IPS-18c (cell line): ENCODE results near the gene LINGO4.
A peak's percentile ranks its signal among the peaks of the same experiment; 100 is the strongest.
"Not testable (repeated sequence)": the region's sequence is repeated elsewhere in the genome, so short reads cannot be mapped to it uniquely, and the experiment has no call there.

ENCODE experiments used
- H3K4me3 ChIP-seq: 2 replicates; pipeline ENCODE4 v1.7.0; 2013; ENCODE audit warnings: low read depth, mild to moderate bottlenecking, low read length, moderate library complexity; ENCODE audit not compliant: insufficient read depth
- H3K9me3 ChIP-seq: one replicate; pipeline ENCODE4 v1.6.1; 2013; ENCODE audit warnings: mild to moderate bottlenecking, low read length, moderate library complexity; ENCODE audit not compliant: control insufficient read depth, insufficient read depth

LINGO4 gene

DNA sequence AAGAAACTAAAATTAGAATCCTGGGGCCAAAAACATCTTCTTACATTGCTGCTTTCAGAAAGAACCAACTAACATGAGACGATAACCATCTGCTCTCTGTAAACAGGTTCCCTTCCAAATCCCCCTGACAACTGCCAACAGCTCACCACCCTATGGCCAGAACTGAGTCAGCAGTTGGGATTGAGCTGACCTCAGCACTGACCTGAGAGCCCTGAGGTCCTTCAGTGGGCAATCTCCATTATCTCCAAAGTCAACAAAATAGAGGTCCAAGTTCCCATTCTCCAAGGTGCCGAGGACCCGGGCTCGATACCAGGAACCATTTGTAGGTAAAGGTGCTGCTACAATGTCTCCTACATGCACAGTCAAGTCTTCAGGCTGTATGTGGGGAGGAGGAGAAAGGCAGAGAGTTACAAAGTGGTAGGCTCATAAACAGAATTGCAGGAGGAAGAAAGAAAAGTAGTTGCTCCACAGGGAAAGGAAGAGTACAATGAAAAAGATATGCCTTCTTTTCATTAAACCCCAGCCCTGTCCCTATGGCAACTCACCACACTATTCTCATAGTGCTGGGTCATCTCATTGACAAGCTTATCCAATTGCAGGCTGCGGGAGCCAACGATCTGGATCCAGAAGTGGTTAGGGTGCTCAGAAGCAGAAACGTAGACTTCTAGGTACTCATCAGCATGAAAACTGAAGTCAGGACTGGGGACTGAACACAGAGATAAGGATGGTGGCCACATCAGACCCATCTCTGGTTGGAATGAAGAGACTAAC is 29.1 kb downstream of the LINGO4 start:
- Histone ChIP-seq H3K4me3 (no peak overlapping the region), H3K9me3 (no peaks in the 10 kb centered on the region)

DNA sequence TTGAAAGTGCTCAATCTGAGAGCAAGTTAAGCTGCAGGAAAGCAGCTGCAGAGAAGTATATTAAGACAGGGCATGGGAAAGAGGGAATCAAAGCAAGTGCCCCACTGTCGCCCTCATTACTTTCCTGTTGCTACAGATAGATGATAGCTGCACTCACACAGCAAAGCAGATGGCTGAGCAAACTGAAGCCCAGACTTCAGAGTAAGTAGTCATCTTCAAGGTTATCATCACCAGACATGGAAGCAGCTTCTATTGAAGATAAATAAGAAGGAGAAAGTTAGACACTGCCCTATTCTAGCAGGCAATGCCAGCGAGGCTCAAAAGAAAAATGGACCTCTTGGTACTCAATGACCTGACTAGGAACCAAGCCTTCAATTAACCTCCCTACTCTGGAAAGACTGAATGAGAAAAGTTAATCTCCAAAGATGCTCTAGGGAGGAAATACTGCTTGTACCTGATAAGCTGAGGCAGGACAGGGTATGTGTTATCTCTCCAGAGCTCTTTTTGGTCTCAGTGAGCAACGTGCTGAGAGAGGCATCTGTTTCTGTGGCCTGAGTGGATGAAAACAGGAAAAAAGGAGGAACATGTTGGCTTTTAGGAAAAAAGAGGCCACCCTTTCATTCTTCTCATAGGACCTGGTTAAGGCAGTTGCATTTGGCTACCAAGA is 30.8 kb downstream of the LINGO4 start:
- Histone ChIP-seq H3K9me3 (no peaks in the 10 kb centered on the region), H3K4me3 (no peak overlapping the region)

DNA sequence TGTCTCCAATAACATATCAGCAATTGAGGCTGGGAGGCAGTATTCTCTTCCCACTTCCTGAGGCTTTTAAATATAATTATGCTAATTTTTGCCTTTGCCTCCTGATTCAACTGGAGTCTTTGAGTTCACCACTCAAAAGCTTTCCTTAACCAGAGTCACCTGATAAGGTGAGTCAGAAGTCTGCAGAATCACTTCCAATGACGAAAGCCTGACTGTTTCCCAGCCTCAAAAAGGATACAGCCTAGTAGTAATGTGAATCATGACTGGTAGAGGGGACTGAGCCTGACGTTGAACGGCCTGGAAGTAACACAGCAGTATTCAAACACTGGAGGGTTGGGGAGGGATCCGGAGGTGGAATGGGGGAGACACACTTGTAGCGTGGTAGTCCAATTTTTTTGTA is 31.5 kb downstream of the LINGO4 start:
- no peaks in the 10 kb centered on the region for H3K9me3 ChIP-seq
- no peak overlapping the region for H3K4me3 ChIP-seq

DNA sequence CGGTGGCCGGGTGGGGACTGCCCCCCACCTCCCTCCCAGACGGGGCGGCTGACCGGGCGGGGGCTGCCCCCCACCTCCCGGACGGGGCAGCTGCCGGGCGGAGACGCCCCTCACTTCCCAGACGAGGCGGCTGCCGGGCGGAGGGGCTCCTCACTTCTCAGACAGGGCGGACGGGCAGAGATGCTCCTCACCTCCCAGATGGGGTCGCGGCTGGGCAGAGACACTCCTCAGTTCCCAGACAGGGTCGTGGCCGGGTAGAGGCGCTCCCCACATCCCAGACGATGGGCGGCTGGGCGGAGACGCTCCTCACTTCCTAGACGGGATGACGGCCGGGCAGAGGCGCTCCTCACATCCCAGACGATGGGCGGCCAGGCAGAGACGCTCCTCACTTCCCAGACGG is 35.9 kb downstream of the LINGO4 start:
- H3K9me3 ChIP-seq, H3K4me3 ChIP-seq: not testable (repeated sequence)

DNA sequence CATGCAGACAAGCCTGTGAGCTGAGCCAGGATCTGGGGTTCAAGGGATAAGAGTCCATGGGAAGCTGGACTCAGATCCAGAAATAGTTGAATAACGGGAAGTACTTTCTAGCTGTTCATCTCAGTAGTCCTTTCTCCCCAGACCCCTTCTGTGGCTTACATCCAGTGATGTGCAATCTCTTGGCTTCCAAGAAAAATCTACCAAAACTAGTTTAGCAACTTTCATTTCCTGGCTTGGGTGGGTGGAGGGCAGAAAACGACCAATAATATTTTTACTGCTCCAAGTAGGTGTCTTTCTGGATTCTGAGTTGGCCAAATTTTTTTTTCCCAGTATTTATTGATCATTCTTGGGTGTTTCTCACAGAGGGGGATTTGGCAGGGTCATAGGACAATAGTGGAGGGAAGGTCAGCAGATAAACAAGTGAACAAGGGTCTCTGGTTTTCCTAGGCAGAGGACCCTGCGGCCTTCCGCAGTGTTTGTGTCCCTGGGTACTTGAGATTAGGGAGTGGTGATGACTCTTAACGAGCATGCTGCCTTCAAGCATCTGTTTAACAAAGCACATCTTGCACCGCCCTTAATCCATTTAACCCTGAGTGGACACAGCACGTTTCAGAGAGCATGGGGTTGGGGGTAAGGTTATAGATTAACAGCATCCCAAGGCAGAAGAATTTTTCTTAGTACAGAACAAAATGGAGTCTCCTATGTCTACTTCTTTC is 36.7 kb downstream of the LINGO4 start:
- H3K9me3 ChIP-seq, H3K4me3 ChIP-seq: not testable (repeated sequence)

DNA sequence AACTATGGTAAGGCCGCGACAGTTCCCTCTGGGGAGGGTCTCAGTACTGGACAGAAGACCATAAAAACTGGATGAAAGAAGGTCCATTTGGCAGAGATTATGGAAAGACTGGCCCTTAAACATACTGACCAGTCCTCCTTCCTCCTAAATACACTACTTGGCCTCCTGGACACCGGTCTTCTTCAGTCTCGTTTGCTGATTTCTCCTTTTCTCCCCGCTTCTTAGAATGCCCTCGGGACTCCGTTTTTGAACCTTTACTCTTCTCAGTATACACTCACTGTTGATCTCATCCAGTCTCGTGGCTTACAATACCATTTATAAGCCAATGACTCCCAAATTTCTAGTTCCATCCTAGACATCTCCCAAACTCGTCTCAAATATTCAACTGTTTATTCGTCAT is 41.2 kb downstream of the LINGO4 start:
- Histone ChIP-seq H3K4me3 (peak overlapping the region; percentile 81), H3K9me3 (peaks cover 2% of the 10 kb centered on the region)

DNA sequence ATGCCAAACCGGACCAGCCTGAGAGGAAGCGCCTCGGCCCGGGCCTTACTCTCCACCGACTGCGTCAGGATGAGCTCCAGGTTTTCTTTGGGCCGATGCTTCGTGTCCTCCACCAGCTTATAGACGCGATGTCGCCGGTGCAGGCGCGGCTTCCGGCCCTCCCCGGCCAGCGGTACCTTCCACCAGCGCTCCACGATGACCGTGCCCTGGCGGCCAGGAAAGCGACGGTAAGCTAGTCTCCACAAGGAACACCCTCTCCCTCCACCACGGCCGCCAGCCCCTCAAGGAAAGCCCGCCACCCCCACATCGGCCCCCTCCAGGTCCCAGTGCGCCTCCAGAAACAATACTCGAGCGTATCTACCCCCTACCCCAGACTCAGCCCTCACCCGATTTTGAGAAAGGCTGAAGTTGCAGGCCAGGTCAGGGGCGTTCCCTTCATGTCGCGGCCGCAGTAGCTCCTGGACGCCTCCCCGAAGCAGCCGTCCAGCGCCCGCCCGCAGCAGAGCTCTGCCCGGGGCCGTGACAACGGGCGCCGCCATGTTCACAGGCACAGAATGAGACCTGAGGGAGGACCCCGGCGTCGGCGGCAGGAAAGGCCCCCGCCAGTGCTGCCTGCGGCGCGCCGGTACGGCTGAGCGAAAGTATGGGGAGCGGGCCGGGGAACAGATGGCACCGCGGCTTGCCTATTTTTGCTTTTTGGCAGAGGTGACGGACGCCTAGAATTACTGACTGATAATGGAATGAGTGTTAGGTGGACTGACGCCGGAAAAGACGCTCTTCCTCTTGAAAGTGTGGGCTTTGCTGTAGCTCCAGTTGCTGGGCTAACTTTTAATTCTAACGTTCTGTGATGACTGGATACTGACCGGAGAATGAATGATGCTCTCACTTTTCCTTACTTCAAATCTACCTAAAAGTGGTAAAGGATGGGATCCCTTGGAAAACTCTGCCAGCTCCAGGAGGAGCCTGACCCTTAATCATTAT is 42.0 kb downstream of the LINGO4 start, which contains the start of gene MRPL9:
TSS of gene MRPL9 (minus strand) at position 556 of the 981 bp plus-strand sequence. CDS start at position 539, 17 bp downstream.
- Histone ChIP-seq H3K4me3 (peak within 1 kb of the TSS; percentile 81), H3K9me3 (peaks cover 2% of the 10 kb centered on the region)

DNA sequence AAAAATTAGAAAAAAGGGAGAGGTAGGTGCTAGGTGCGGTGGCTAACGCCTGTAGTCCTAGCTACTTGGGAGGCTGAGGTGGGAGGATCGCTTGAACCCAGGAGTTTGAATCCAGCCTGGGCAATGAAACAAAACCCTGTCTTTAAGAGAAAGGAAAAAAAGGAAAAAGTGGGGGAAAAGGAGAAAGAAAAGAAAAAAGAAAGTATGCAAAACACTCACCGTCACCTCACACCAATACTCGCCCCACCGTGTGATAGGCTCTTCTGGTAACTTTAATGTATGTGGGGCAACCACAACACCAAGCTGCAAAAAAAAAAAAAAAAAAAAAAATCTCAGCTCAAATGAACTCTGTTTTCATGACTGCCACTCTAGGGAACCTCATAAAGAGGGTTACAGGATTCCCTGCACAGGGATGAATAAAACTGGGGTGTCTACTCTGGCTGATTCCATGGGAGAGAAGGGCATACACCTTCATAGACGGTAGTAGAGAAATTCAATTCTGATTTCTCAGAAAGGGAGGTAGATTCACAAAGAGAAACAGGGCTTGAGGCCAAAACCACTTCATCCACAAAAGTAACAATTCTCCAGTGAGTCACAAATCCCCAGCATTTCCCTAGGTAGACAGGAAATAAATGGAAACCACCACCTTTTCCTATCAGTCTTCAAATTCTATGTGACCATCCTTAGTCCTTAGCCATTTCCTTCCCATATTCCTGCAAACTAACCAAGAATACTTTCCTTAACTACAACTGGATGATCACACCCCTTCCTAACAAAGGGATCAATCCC is 44.4 kb downstream of the LINGO4 start:
- peaks cover 2% of the 10 kb centered on the region for H3K9me3 ChIP-seq
- no peak overlapping the region for H3K4me3 ChIP-seq

DNA sequence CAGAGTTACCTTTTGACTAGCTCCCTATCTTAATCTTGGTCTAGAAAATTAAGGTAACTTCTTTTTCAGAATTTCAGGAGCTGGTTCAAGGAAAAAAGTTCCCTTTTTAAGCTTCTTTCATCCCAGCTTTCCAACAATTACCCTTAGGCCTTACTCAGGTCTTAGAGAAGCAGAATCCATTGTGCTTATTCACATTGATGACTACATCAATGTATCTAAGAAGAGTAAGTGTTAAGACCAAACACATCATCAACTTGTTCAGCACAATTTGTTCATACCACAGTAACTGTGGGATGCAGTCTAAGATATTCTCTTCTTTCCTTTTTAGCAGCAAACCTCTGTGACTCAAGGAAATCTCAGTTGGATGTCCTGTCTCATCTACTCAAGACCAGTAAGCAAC is 46.0 kb downstream of the LINGO4 start:
- H3K4me3 ChIP-seq: no peak overlapping the region

DNA sequence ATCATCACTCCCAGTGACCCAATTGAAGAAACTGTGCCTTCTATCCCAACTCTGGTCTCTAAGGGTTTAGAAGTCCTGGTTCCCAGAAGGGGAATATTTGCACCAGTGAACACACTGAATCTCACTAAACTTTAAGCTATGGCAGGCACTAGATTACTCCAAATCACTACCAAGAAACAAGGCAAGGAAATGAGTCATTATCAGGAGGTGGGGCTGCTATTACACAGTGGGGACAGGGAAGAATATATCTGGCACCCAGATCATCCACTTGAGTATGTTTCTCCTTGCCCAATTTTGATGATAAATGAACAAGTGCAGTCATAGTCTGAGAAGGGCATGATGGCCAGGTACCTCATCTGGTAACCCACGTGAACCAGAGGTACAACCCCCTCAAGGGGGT is 48.9 kb downstream of the LINGO4 start:
- H3K9me3 ChIP-seq: peaks cover 3% of the 10 kb centered on the region
- H3K4me3 ChIP-seq: no peak overlapping the region

More for the DNA sequence above, 46.0 kb downstream of the LINGO4 start:
- H3K9me3 ChIP-seq: peaks cover 2% of the 10 kb centered on the region
